ENCODE data around the gene MARCHF10. TPM values are rescaled to one million over a fixed set of nuclear protein-coding genes. Genes with fewer than 3 reads are reported as not detected.

The MARCHF10 gene
- total RNA-seq, 1 experiment from 2014 or later = 0.39 TPM

GRCh38 chr17:62666801-62667591, 141.1 kb downstream of the MARCHF10 start:
- Histone ChIP-seq H3K9me3 (ENCODE audit: control insufficient read depth, insufficient read depth, low read depth, low read length) (no peaks in the 10 kb centered on the region), H3K4me1 (ENCODE audit: control insufficient read depth, insufficient read depth, low read length) (no peaks in the 10 kb centered on the region; the same call in 1 of the 2 replicates), H3K36me3 (ENCODE audit: control insufficient read depth, insufficient read depth, low read length) (no peaks in the 10 kb centered on the region), H3K27ac (ENCODE audit: low read length) (no peak overlapping the region), H3K4me3 (ENCODE audit: low read depth in 2 of 2, low read length in 2 of 2) (no peak overlapping the region), H3K27me3 (ENCODE audit: control insufficient read depth, insufficient read depth, low read length) (no peaks in the 10 kb centered on the region)
- ATAC-seq = no peak
- no TSS peak for BruUV-seq (replicated peaks)
- in situ Hi-C loops (cut with HindIII; ENCODE audit: low pct_unique_long_range_greater_than_20kb, low sequenced_read_pairs) (no loop called here), intact Hi-C loops (cut with micrococcal nuclease; ENCODE audit: unreplicated experiment) (no loop called here)
- no peak for DNase-seq (ENCODE audit: low read depth, low spot score)
- ChIA-PET POLR2A (no interaction called here), CTCF (no interaction called here)
- TF ChIP-seq REST (IDR thresholded peaks at IDR 0.05; ENCODE audit: insufficient read depth in 1 of 2, low read depth in 2 of 2, low read length in 1 of 2) (no peak), TCF7L2 (IDR thresholded peaks at IDR 0.05; ENCODE audit: low read depth, low read length) (no peak), SIN3A (IDR thresholded peaks at IDR 0.05; ENCODE audit: borderline replicate concordance, insufficient read depth, low read depth, low read length) (no peak), CTCF (IDR thresholded peaks at IDR 0.05) (no peak), POLR2AphosphoS5 (IDR thresholded peaks at IDR 0.05; ENCODE audit: low read depth, low read length) (no peak)

GRCh38 chr17:62666061-62666800, 141.9 kb downstream of the MARCHF10 start:
- H3K9me3 ChIP-seq (ENCODE audit: control insufficient read depth, insufficient read depth, low read depth, low read length) = no peaks in the 10 kb centered on the region
- H3K27ac ChIP-seq (ENCODE audit: low read length) = no peak overlapping the region
- DNase-seq (ENCODE audit: low read depth, low spot score) = no peak
- H3K4me1 ChIP-seq (ENCODE audit: control insufficient read depth, insufficient read depth, low read length) = no peaks in the 10 kb centered on the region
- CTCF ChIA-PET = no interaction called here
- intact Hi-C loops (cut with micrococcal nuclease; ENCODE audit: unreplicated experiment) = no loop called here
- POLR2A ChIA-PET = no interaction called here
- no TSS peak for BruUV-seq (replicated peaks)
- no peaks in the 10 kb centered on the region for H3K27me3 ChIP-seq (ENCODE audit: control insufficient read depth, insufficient read depth, low read length)
- ATAC-seq = peak; percentile 33; the same call in 1 of the 2 replicates
- H3K4me3 ChIP-seq (ENCODE audit: low read depth in 2 of 2, low read length in 2 of 2) = no peak overlapping the region
- H3K36me3 ChIP-seq (ENCODE audit: control insufficient read depth, insufficient read depth, low read length) = no peaks in the 10 kb centered on the region
- TF ChIP-seq POLR2AphosphoS5 (IDR thresholded peaks at IDR 0.05; ENCODE audit: low read depth, low read length) = no peak
- TF ChIP-seq TCF7L2 (IDR thresholded peaks at IDR 0.05; ENCODE audit: low read depth, low read length) = no peak
- TF ChIP-seq REST (IDR thresholded peaks at IDR 0.05; ENCODE audit: insufficient read depth in 1 of 2, low read depth in 2 of 2, low read length in 1 of 2) = no peak
- no peak for TF ChIP-seq SIN3A (IDR thresholded peaks at IDR 0.05; ENCODE audit: borderline replicate concordance, insufficient read depth, low read depth, low read length)
- TF ChIP-seq CTCF (IDR thresholded peaks at IDR 0.05) = no peak
- in situ Hi-C loops (cut with HindIII; ENCODE audit: low pct_unique_long_range_greater_than_20kb, low sequenced_read_pairs) = no loop called here

Measured in Panc1 (cell line).